Daoy (cell line): Measurements from ENCODE around the gene PANK2. TPM values are rescaled to one million over a fixed set of nuclear protein-coding genes. Genes with fewer than 3 reads are reported as not detected.
"Not testable (repeated sequence)": the region's sequence is repeated elsewhere in the genome, so short reads cannot be mapped to it uniquely, and the experiment has no call there.

Experiments
- DNase-seq: peaks from one replicate; pipeline ENCODE4 v3.0.0-alpha.2; 2015; ENCODE audit warnings: low read depth
- total RNA-seq: library from RNA; depleted of rRNA; stranded (reverse); fragments of >200 nt; shearing (Covaris generic); gene quantifications from 2 replicates; pipeline ENCODE4 v1.2.3, GENCODE V29; 2014

PANK2 gene
- total RNA-seq, 1 experiment from 2014 or later, result 69.2 TPM

GRCh38 chr20:3901028-3901705 lies 12.0 kb downstream of the PANK2 start:
- DNase-seq, result no peak

GRCh38 chr20:3901706-3902440 lies 12.7 kb downstream of the PANK2 start:
- DNase-seq, result no peak

GRCh38 chr20:3902446-3902845 lies 13.3 kb downstream of the PANK2 start:
- DNase-seq, result no peak

GRCh38 chr20:3904224-3904623 lies 15.0 kb downstream of the PANK2 start:
- no peak for DNase-seq

GRCh38 chr20:3904857-3905256 lies 15.7 kb downstream of the PANK2 start:
- DNase-seq, result no peak

- DNase-seq, result not testable (repeated sequence)
Observed at GRCh38 chr20:3906744-3907721, 17.8 kb downstream of the PANK2 start.

GRCh38 chr20:3908667-3909066 lies 19.5 kb downstream of the PANK2 start:
- no peak for DNase-seq

- DNase-seq, result no peak
Observed at GRCh38 chr20:3909952-3910366, 20.8 kb downstream of the PANK2 start.

GRCh38 chr20:3910853-3911252 lies 21.7 kb downstream of the PANK2 start:
- no peak for DNase-seq

- DNase-seq, result no peak
Observed at GRCh38 chr20:3911956-3912355, 22.8 kb downstream of the PANK2 start.

GRCh38 chr20:3914446-3914845 lies 25.3 kb downstream of the PANK2 start:
- DNase-seq, result no peak

- no peak for DNase-seq
Observed at GRCh38 chr20:3915691-3916090, 26.5 kb downstream of the PANK2 start.

GRCh38 chr20:3916364-3916763 lies 27.2 kb downstream of the PANK2 start:
- no peak for DNase-seq

GRCh38 chr20:3919352-3919751 lies 30.2 kb downstream of the PANK2 start:
- DNase-seq, result no peak

- DNase-seq, result no peak
Observed at GRCh38 chr20:3922223-3922982, 33.2 kb downstream of the PANK2 start.

- no peak for DNase-seq
Observed at GRCh38 chr20:3922983-3923339, 33.8 kb downstream of the PANK2 start.

- DNase-seq, result no peak
Observed at GRCh38 chr20:3923818-3924217, 34.6 kb downstream of the PANK2 start.

- no peak for DNase-seq
Observed at GRCh38 chr20:3924304-3925112, 35.3 kb downstream of the PANK2 start.

GRCh38 chr20:3925113-3925695 lies 36.0 kb downstream of the PANK2 start:
- no peak for DNase-seq

GRCh38 chr20:3925899-3926638 lies 36.9 kb downstream of the PANK2 start:
- no peak for DNase-seq
